ENCODE measurements around the gene ASTN2. TPM values are rescaled to one million over a fixed set of nuclear protein-coding genes. Genes with fewer than 3 reads are reported as not detected.

ASTN2 gene
- total RNA-seq, 6 experiments from 2014 or later = 0.91 to 3.1 (median 2.5) TPM

- Histone ChIP-seq H3K4me1 (no peaks in the 10 kb centered on the region), H3K4me3 (no peak overlapping the region), H3K9me3 (no peaks in the 10 kb centered on the region), H3K27me3 (no peaks in the 10 kb centered on the region), H3K36me3 (no peaks in the 10 kb centered on the region), H3K27ac (no peak overlapping the region)
- ATAC-seq (no peak), DNase-seq (no peak)
- intact Hi-C loops (cut with DNase I) = no loop called here
- no peak for TF ChIP-seq POLR2A (IDR thresholded peaks at IDR 0.05)
- no peak for TF ChIP-seq CTCF (IDR thresholded peaks at IDR 0.05)
- WGBS (ENCODE audit: insufficient coverage, low coverage, low lambda C conversion rate, missing lambda C conversion rate) = 35% methylated on average over 8 of the region's 14 CpGs
These were observed 123.8 kb downstream of the ASTN2 start for GRCh38 chr9:117290856-117291622.

DNA sequence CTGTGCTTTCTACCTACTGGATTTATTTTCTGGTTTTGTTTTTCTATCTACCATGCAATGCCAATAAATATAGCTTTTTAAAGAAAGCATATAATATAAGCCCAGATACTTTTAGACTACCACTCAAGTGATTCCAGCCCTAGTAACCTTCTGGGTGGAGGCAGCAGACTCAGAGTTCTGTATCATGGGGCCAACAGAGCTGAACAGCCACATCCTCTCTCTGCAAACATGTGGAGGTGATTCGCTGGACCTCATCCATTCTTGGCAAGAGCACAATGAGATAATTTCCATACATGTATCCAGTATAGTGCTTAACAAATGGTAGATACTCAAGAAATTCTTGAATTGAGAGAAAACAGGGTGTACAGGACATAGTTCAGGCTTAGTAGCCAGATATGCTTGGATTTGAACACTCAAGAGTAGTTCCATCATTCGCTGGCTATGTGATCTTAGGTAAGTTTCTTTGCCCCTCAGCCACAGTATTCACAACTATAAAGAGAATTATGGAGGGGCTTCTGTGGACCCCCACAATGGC lies 124.5 kb downstream of the ASTN2 start:
- 51% methylated on average over 2 of the region's 2 CpGs for WGBS (ENCODE audit: insufficient coverage, low coverage, low lambda C conversion rate, missing lambda C conversion rate)
- DNase-seq (no peak), ATAC-seq (no peak)
- TF ChIP-seq CTCF (IDR thresholded peaks at IDR 0.05) (no peak), POLR2A (IDR thresholded peaks at IDR 0.05) (no peak)
- no peak overlapping the region for H3K4me3 ChIP-seq
- no peaks in the 10 kb centered on the region for H3K27me3 ChIP-seq
- H3K27ac ChIP-seq = no peak overlapping the region
- no peaks in the 10 kb centered on the region for H3K9me3 ChIP-seq
- intact Hi-C loops (cut with DNase I) = no loop called here
- no peaks in the 10 kb centered on the region for H3K36me3 ChIP-seq
- H3K4me1 ChIP-seq = no peaks in the 10 kb centered on the region

DNA sequence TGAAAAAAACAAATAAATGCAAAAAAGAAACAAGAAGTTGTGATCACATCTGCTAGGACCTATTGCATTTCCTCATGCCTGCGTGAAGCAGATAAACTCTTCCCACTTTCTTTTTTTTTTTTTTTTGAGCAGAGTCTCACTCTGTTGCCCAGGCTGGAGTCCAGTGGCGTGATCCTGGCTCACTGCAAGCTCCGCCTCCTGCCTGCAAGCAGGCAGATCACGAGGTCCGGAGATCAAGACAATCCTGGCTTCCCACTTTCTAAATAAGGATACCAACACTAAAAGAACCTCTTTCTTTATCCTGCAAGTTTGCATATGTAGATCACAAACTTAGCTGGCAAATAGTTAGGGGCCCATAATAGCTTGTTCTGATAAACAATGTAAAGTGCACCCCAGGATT lies 128.6 kb downstream of the ASTN2 start:
- Histone ChIP-seq H3K27me3 (no peaks in the 10 kb centered on the region), H3K4me3 (no peak overlapping the region), H3K36me3 (no peaks in the 10 kb centered on the region), H3K27ac (no peak overlapping the region), H3K9me3 (no peaks in the 10 kb centered on the region), H3K4me1 (no peaks in the 10 kb centered on the region)
- DNase-seq (no peak), ATAC-seq (no peak)
- TF ChIP-seq POLR2A (IDR thresholded peaks at IDR 0.05) = no peak
- TF ChIP-seq CTCF (IDR thresholded peaks at IDR 0.05) = no peak
- intact Hi-C loops (cut with DNase I) = no loop called here
- 46% methylated on average over 5 of the region's 5 CpGs for WGBS (ENCODE audit: insufficient coverage, low coverage, low lambda C conversion rate, missing lambda C conversion rate)

DNA sequence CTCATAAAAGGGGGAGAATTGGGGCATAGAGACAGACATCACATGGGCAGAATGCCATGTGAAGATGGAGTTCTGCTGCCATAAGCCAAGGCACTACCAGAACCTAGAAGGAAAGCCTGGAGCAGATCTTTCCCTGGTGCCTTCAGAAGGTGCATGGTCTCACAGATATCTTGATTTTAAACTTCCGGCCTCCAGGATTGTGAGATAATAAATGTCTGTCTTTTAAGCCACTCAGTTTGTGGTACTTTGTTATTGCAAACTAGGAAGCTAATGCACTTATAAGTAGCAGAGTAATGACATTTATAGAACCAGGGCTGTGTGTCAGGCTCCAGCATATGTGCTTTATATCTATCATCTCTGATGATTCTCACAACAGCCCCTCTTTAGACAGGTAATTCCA lies 130.4 kb downstream of the ASTN2 start:
- intact Hi-C loops (cut with DNase I) = no loop called here
- TF ChIP-seq CTCF (IDR thresholded peaks at IDR 0.05) = no peak
- TF ChIP-seq POLR2A (IDR thresholded peaks at IDR 0.05) = no peak
- Histone ChIP-seq H3K9me3 (no peaks in the 10 kb centered on the region), H3K36me3 (no peaks in the 10 kb centered on the region), H3K4me3 (no peak overlapping the region), H3K4me1 (no peaks in the 10 kb centered on the region), H3K27me3 (no peaks in the 10 kb centered on the region), H3K27ac (no peak overlapping the region)
- 71% methylated on average over 1 of the region's 1 CpG for WGBS (ENCODE audit: insufficient coverage, low coverage, low lambda C conversion rate, missing lambda C conversion rate)
- no peak for DNase-seq
- no peak for ATAC-seq

Measured in right lobe of liver (tissue), 6 donors.